Endothelial cell of umbilical vein (primary cell): Measurements from ENCODE around the gene NOD2. TPM values are rescaled to one million over a fixed set of nuclear protein-coding genes. Genes with fewer than 3 reads are reported as not detected.

ENCODE experiments used
- BruUV-seq: library from RNA; stranded (reverse); fragments of 400-500 nt; replicated peaks from 2 replicates; lab custom pipeline; 2021; lab: Mats Ljungman, UMichigan
- CTCF ChIA-PET: fragments of 300-600, 350-600 bp; sonication (Branson Sonifier 250); formaldehyde crosslinking; loops from one replicate; lab custom pipeline; 2021; ENCODE audit warnings: antibody characterized with exemption, inconsistent platforms; lab: Charles Lee
- POLR2A ChIA-PET: fragments of 300-600, 350-600 bp; sonication (Branson Sonifier 250); formaldehyde crosslinking; loops from one replicate; lab custom pipeline; 2021; ENCODE audit warnings: antibody characterized with exemption, inconsistent platforms; lab: Charles Lee
- DNase-seq: peaks from one replicate; pipeline ENCODE4 v3.0.0-alpha.2; 2011; ENCODE audit warnings: low read depth, low spot score
- FAIRE-seq: peaks from 2 replicates; lab custom pipeline; 2011; peaks lifted over from hg19 to GRCh38; lab: Jason Lieb, UNC
- H2AFZ ChIP-seq: 2 replicates; pipeline ENCODE4 v1.6.0; 2012; ENCODE audit warnings: low read depth, low read length, control low read depth, inconsistent platforms
- H3K27ac ChIP-seq: 2 replicates; pipeline ENCODE4 v1.5.1; 2011; ENCODE audit warnings: low read depth, mild to moderate bottlenecking, control low read depth, low read length, moderate library complexity; ENCODE audit not compliant: insufficient read depth
- H3K27me3 ChIP-seq, 2 experiments: 2 replicates each; pipeline versions ENCODE4 v1.6.0 to v1.6.1; 2011; ENCODE audit warnings: low read length in 2 of 2, mixed read lengths in 1 of 2; ENCODE audit not compliant: control insufficient read depth in 2 of 2, insufficient read depth in 2 of 2
- H3K36me3 ChIP-seq, 2 experiments: 2 replicates in 1 of 2; 3 replicates in 1 of 2; pipeline ENCODE4 v1.5.1; 2011; ENCODE audit warnings: low read length in 2 of 2, mild to moderate bottlenecking in 1 of 2, moderate library complexity in 1 of 2; ENCODE audit not compliant: control insufficient read depth in 2 of 2, insufficient read depth in 2 of 2; ENCODE audit errors: extremely low read depth in 1 of 2
- H3K4me1 ChIP-seq: 3 replicates; pipeline ENCODE4 v1.5.1; 2011; ENCODE audit warnings: mild to moderate bottlenecking, low read length; ENCODE audit not compliant: control insufficient read depth, insufficient read depth; ENCODE audit errors: extremely low read depth
- H3K4me2 ChIP-seq: 2 replicates; pipeline ENCODE4 v1.6.1; 2011; ENCODE audit warnings: low read length, control low read depth, mixed read lengths; ENCODE audit not compliant: insufficient read depth
- H3K4me3 ChIP-seq, 3 experiments: fragments of 200-600 bp in 1 of 3; sonication (generic), shearing (Covaris generic) in 1 of 3; replicated peaks in 1 of 3; 2 replicates each; pipeline ENCODE4 v1.5.1; 2011 to 2016; ENCODE audit warnings: control low read depth in 3 of 3, low read length in 3 of 3, mild to moderate bottlenecking in 2 of 3, inconsistent platforms in 1 of 3, low read depth in 1 of 3, moderate library complexity in 1 of 3; ENCODE audit not compliant: insufficient read depth in 1 of 3
- H3K79me2 ChIP-seq: 2 replicates; pipeline ENCODE4 v1.6.0; 2012; ENCODE audit warnings: low read length, inconsistent platforms; ENCODE audit not compliant: control insufficient read depth, insufficient read depth
- H3K9ac ChIP-seq: replicated peaks from 2 replicates; pipeline ENCODE3; 2011; ENCODE audit warnings: low read length, control low read depth; ENCODE audit not compliant: insufficient read depth; ENCODE audit errors: extremely low read depth
- H3K9me1 ChIP-seq: replicated peaks from 3 replicates; pipeline ENCODE4 v1.6.0; 2011; ENCODE audit warnings: mild to moderate bottlenecking, low read length; ENCODE audit not compliant: control insufficient read depth, insufficient read depth; ENCODE audit errors: extremely low read depth
- H3K9me3 ChIP-seq: replicated peaks from 2 replicates; pipeline ENCODE4 v1.5.1; 2012; ENCODE audit warnings: low read length, inconsistent platforms; ENCODE audit not compliant: control insufficient read depth, insufficient read depth
- H4K20me1 ChIP-seq: replicated peaks from 2 replicates; pipeline ENCODE3; 2011; ENCODE audit warnings: mild to moderate bottlenecking, low read length; ENCODE audit not compliant: control insufficient read depth, insufficient read depth; ENCODE audit errors: extremely low read depth
- CTCF ChIP-seq, 2 donors: IDR thresholded peaks; 1 replicate in 1 of 2; 2 replicates in 1 of 2; pipeline ENCODE4 v1.5.1; 2011; ENCODE audit warnings: low read length in 2 of 2, mild to moderate bottlenecking in 2 of 2, moderate library complexity in 2 of 2, control low read depth in 1 of 2, inconsistent platforms in 1 of 2, low read depth in 1 of 2; ENCODE audit not compliant: insufficient read depth in 1 of 2; ENCODE audit errors: extremely low read depth in 1 of 2
- EZH2 ChIP-seq: IDR thresholded peaks from 2 replicates; pipeline ENCODE4 v1.6.1; 2012; ENCODE audit warnings: borderline replicate concordance, low read depth, mild to moderate bottlenecking, moderate library complexity, low read length, inconsistent platforms; ENCODE audit not compliant: severe bottlenecking
- FOS ChIP-seq: IDR thresholded peaks from 2 replicates; pipeline ENCODE4 v1.6.1; 2011; ENCODE audit warnings: mild to moderate bottlenecking, low read length, moderate library complexity, borderline replicate concordance; ENCODE audit not compliant: insufficient read depth
- GATA2 ChIP-seq: IDR thresholded peaks from 2 replicates; pipeline ENCODE4 v1.7.0; 2011; ENCODE audit warnings: low read depth, mild to moderate bottlenecking, moderate library complexity, mixed read lengths, low read length; ENCODE audit not compliant: insufficient read length, insufficient read depth
- JUN ChIP-seq: IDR thresholded peaks from 2 replicates; pipeline ENCODE4 v1.6.1; 2011; ENCODE audit warnings: borderline replicate concordance, low read depth; ENCODE audit not compliant: insufficient read length, insufficient read depth
- MAX ChIP-seq: IDR thresholded peaks from 2 replicates; pipeline ENCODE4 v1.6.1; 2011; ENCODE audit not compliant: insufficient read depth, insufficient read length
- MYC ChIP-seq: IDR thresholded peaks from one replicate; pipeline ENCODE4 v1.6.1; 2011; ENCODE audit warnings: mild to moderate bottlenecking, low read depth, low read length
- POLR2A ChIP-seq: IDR thresholded peaks from 2 replicates; pipeline ENCODE4 v1.6.1; 2012; ENCODE audit warnings: low read depth, mild to moderate bottlenecking, control low read depth, low read length
- POLR2AphosphoS5 ChIP-seq: IDR thresholded peaks from 2 replicates; pipeline ENCODE4 v1.6.1; 2012; ENCODE audit warnings: low read depth, mild to moderate bottlenecking, control low read depth, low read length, moderate library complexity; ENCODE audit not compliant: insufficient read depth
- dilution Hi-C: fragments of 300-500 bp; cut with MboI; formaldehyde crosslinking; loops from one replicate; pipeline ENCODE4 v1.15.0; 2019; ENCODE audit warnings: low sequenced_read_pairs; ENCODE audit not compliant: extremely low pct_ligation_motif_present
- intact Hi-C: fragments of 100-400 bp; cut with micrococcal nuclease; formaldehyde crosslinking; loops from one replicate; pipeline ENCODE4 v1.10.0; 2022
- polyA plus RNA-seq, 4 experiments: library from polyadenylated mRNA; depleted of rRNA in 3 of 4; stranded (reverse) in 3 of 4; unstranded in 1 of 4; fragments of >200 nt; gene quantifications; 2 replicates each; pipeline versions ENCODE4 v1.2.1 to v1.2.3, GENCODE V29; 2011 to 2012; ENCODE audit warnings: missing spikeins in 1 of 4
- total RNA-seq: library from RNA; stranded (reverse); gene quantifications from 2 replicates; pipeline ENCODE4 v1.2.3, GENCODE V29; 2021

The NOD2 gene
- total and polyA plus RNA-seq, 2 donors (not counting 3 experiments of a cell fraction or from before 2014, with no cell fraction given) = 0.07 to 0.58 TPM

GRCh38 chr16:50756473-50756872, 63.1 kb downstream of the NOD2 start:
- POLR2A ChIA-PET = no interaction called here
- no peak overlapping the region for H3K9ac ChIP-seq
- no peak for FAIRE-seq

GRCh38 chr16:50761267-50761666, 67.9 kb downstream of the NOD2 start:
- H3K79me2 ChIP-seq = peaks cover 4% of the 10 kb centered on the region
- POLR2A ChIA-PET = no interaction called here
- no TSS peak for BruUV-seq

More at GRCh38 chr16:50756473-50756872, 63.1 kb downstream of the NOD2 start:
- Histone ChIP-seq H3K79me2 (peaks cover 2% of the 10 kb centered on the region), H4K20me1 (no peaks in the 10 kb centered on the region), H3K9me3 (no peaks in the 10 kb centered on the region), H3K4me2 (no peak overlapping the region), H3K9me1 (peaks cover 2% of the 10 kb centered on the region), H3K27me3 (no peaks in the 10 kb centered on the region), H3K4me3 (no peak overlapping the region), H3K36me3 (no peaks in the 10 kb centered on the region), H3K27ac (no peak overlapping the region), H3K4me1 (no peaks in the 10 kb centered on the region), H2AFZ (no peak overlapping the region)
- TF ChIP-seq EZH2 (no peak), MAX (no peak), POLR2AphosphoS5 (no peak), GATA2 (no peak), MYC (no peak), POLR2A (no peak)
- DNase-seq = no peak
- intact Hi-C loops = no loop called here
- CTCF ChIA-PET = interaction anchor here (2.0 kb wide), 1 partner anchor 50 kb away, joined by 9 read pairs; no protein-coding TSS in a partner anchor
- dilution Hi-C loops = no loop called here
- BruUV-seq = no TSS peak

More at GRCh38 chr16:50761267-50761666, 67.9 kb downstream of the NOD2 start:
- H3K4me2 ChIP-seq = no peak overlapping the region
- FAIRE-seq (no peak), DNase-seq (no peak)
- dilution Hi-C loops (no loop called here), intact Hi-C loops (no loop called here)
- H2AFZ ChIP-seq = no peak overlapping the region
- no peak overlapping the region for H3K4me3 ChIP-seq
- H3K9me1 ChIP-seq = peaks cover 2% of the 10 kb centered on the region
- no peak overlapping the region for H3K27ac ChIP-seq
- no peaks in the 10 kb centered on the region for H3K27me3 ChIP-seq
- H3K36me3 ChIP-seq = no peaks in the 10 kb centered on the region
- TF ChIP-seq JUN = no peak
- TF ChIP-seq MYC = no peak
- TF ChIP-seq EZH2 = no peak
- no peak for TF ChIP-seq GATA2
- no peak for TF ChIP-seq FOS
- no peak for TF ChIP-seq POLR2AphosphoS5
- no peak for TF ChIP-seq MAX
- TF ChIP-seq CTCF (IDR thresholded peaks at IDR 0.05; ENCODE audit: extremely low read depth in 1 of 2, insufficient read depth in 1 of 2, low read depth in 1 of 2, low read length in 2 of 2) = no peak
- no peak for TF ChIP-seq POLR2A
- H3K4me1 ChIP-seq = no peaks in the 10 kb centered on the region
- no peaks in the 10 kb centered on the region for H4K20me1 ChIP-seq
- CTCF ChIA-PET = interaction anchor here (1.7 to 2.0 kb wide), 2 partner anchors 45 to 96 kb away, joined by 8 to 14 read pairs; no protein-coding TSS in a partner anchor
- no peaks in the 10 kb centered on the region for H3K9me3 ChIP-seq
- no peak overlapping the region for H3K9ac ChIP-seq
